ENCODE data around the gene ABCE1. TPM values are rescaled to one million over a fixed set of nuclear protein-coding genes. Genes with fewer than 3 reads are reported as not detected.

The ABCE1 gene
- 131 and 153 TPM in 2 replicates for total RNA-seq (2014; rRNA removed)
- Bru-seq, nascent RNA: percentile 93 among the genes with signal in this experiment
- percentile 95 among the genes with signal in this experiment for BruChase-seq, experiment 1, labeled RNA remaining after a 6-hour chase
- BruChase-seq, experiment 2, labeled RNA remaining after a 2-hour chase: percentile 94 among the genes with signal in this experiment
- long read RNA-seq, transcript ABCE1-201 (18 exons, 3,921 nt): major isoform, 87 of 114 reads
- long read RNA-seq, partial matches to known transcripts: 10 of 114 reads
- long read RNA-seq, other reads (novel, unspliced or antisense): 17 of 114 reads

GRCh38 chr4:145097821-145098674 lies at the start of gene ABCE1, which contains the start of gene ANAPC10:
TSS of gene ABCE1 (plus strand) at chr4:145098311. CDS start at chr4:145104413, 6,102 bp downstream.
TSS of gene ANAPC10 (minus strand) at chr4:145098196. CDS start at chr4:145096099, 2,097 bp downstream.
- Histone ChIP-seq H3K9me2 (replicated peaks; ENCODE audit: low read length) (no peaks in the 10 kb centered on the region), H3K4me3 (ENCODE audit: low read length) (peak within 1 kb of the TSS; percentile 82), H3K27me3 (ENCODE audit: low read length) (no peaks in the 10 kb centered on the region), H3K27ac (ENCODE audit: low read length) (peak within 1 kb of the TSS; percentile 86), H3K4me2 (ENCODE audit: low read length) (peak within 1 kb of the TSS; percentile 89), H3K4me1 (ENCODE audit: insufficient read depth, low read length) (peaks cover 28% of the 10 kb centered on the region), H2AFZ (ENCODE audit: low read length) (peak within 1 kb of the TSS; percentile 87), H3K9me3 (ENCODE audit: low read length) (no peaks in the 10 kb centered on the region; the same call in 1 of the 2 replicates), H3K79me2 (ENCODE audit: low read length) (peaks cover 94% of the 10 kb centered on the region), H3K9ac (ENCODE audit: low read length) (peak within 1 kb of the TSS; percentile 98), H4K20me1 (ENCODE audit: low read length) (peaks cover 36% of the 10 kb centered on the region), H3F3A (ENCODE audit: low read length, unreplicated experiment) (no peaks in the 10 kb centered on the region), H3K36me3 (ENCODE audit: low read depth, low read length) (peaks cover 29% of the 10 kb centered on the region)
- DNase-seq: peak; percentile 99
- BruUV-seq (replicated peaks): TSS peak; percentile 75
- ATAC-seq: peak; percentile 84
- intact Hi-C loops (cut with micrococcal nuclease): loop anchor here (2.0 kb wide), 1 partner anchor 83 kb away; the partner anchor contains the start of gene OTUD4
- TF ChIP-seq CTCF (conservative IDR thresholded peaks at IDR 0.05; ENCODE audit: low read depth, low read length) (peak; percentile 55; the same call in 1 of the 2 replicates), EZH2phosphoT487 (IDR thresholded peaks at IDR 0.05; ENCODE audit: borderline replicate concordance, low read length) (no peak), EZH2 (IDR thresholded peaks at IDR 0.05; ENCODE audit: low read length, unreplicated experiment) (no peak)
- ChIA-PET POLR2A (ENCODE audit: unreplicated experiment) (interaction anchor here (0.6 to 0.8 kb wide), 4 partner anchors 25 to 384 kb away, joined by 3 to 5 read pairs (median 4); no protein-coding TSS in a partner anchor), CTCF (interaction anchor here (0.7 kb wide), 1 partner anchor 36 kb away, joined by 3 read pairs; no protein-coding TSS in a partner anchor)

- BruUV-seq (replicated peaks): no TSS peak
- DNase-seq (no peak), ATAC-seq (peak; percentile 63)
- Histone ChIP-seq H3K36me3 (ENCODE audit: low read depth, low read length) (peaks cover 10% of the 10 kb centered on the region; the same call in 1 of the 2 replicates), H3K4me2 (ENCODE audit: low read length) (no peak overlapping the region), H3K9ac (ENCODE audit: low read length) (no peak overlapping the region), H3K9me3 (ENCODE audit: low read length) (no peaks in the 10 kb centered on the region), H3K4me3 (ENCODE audit: low read length) (no peak overlapping the region), H3K27me3 (ENCODE audit: low read length) (no peaks in the 10 kb centered on the region), H4K20me1 (ENCODE audit: low read length) (no peaks in the 10 kb centered on the region), H3K27ac (ENCODE audit: low read length) (no peak overlapping the region), H3K79me2 (ENCODE audit: low read length) (no peaks in the 10 kb centered on the region), H3K4me1 (ENCODE audit: insufficient read depth, low read length) (no peaks in the 10 kb centered on the region), H3K9me2 (replicated peaks; ENCODE audit: low read length) (no peaks in the 10 kb centered on the region), H3F3A (ENCODE audit: low read length, unreplicated experiment) (no peaks in the 10 kb centered on the region), H2AFZ (ENCODE audit: low read length) (no peak overlapping the region)
- POLR2A ChIA-PET (ENCODE audit: unreplicated experiment): no interaction called here
- intact Hi-C loops (cut with micrococcal nuclease): no loop called here
- TF ChIP-seq CTCF (conservative IDR thresholded peaks at IDR 0.05; ENCODE audit: low read depth, low read length): no peak
- CTCF ChIA-PET: no interaction called here
Measured at GRCh38 chr4:145048817-145049216, 49.3 kb upstream of the ABCE1 start.

Data from PC-3 (cell line).